Activated CD8-positive, alpha-beta memory T cell treated with anti-CD3 and anti-CD28 coated beads for 36 hours (primary cell): Measurements from ENCODE around the gene SNX12. TPM values are rescaled to one million over a fixed set of nuclear protein-coding genes. Genes with fewer than 3 reads are reported as not detected.

Experiments used
- total RNA-seq, 2 experiments: library from RNA; stranded (reverse); gene quantifications; one replicate each; pipeline ENCODE4 v1.2.3, GENCODE V29; 2021

The SNX12 gene
- total RNA-seq, 2 experiments from 2014 or later, result 51.4 to 56.2 TPM

Other genes with a start within 250 kb of the SNX12 start
- not detected for gene TEX11, start 159.6 kb downstream of the SNX12 start, total RNA-seq
- gene SLC7A3, start 137.2 kb downstream of the SNX12 start, total RNA-seq, result under 1 TPM; 0.74 to 0.82 TPM
- 1 to 10 TPM; 8.0 to 9.7 TPM for gene FOXO4, start 27.5 kb upstream of the SNX12 start, total RNA-seq
- 1 to 10 TPM; 5.6 to 7.2 TPM for gene CXorf65, start 38.4 kb upstream of the SNX12 start, total RNA-seq
- 100 to 1,000 TPM; 317 to 322 TPM for gene IL2RG, start 43.2 kb upstream of the SNX12 start, total RNA-seq
- gene MED12, start 50.3 kb upstream of the SNX12 start, total RNA-seq, result 10 to 100 TPM; 49.0 to 56.8 TPM
- gene NLGN3, start 76.5 kb upstream of the SNX12 start, total RNA-seq, result under 1 TPM; 0.53 to 0.67 TPM
- not detected for gene GJB1, start 154.9 kb upstream of the SNX12 start, total RNA-seq
- 10 to 100 TPM; 17.0 to 18.8 TPM for gene ZMYM3, start 185.8 kb upstream of the SNX12 start, total RNA-seq
- 100 to 1,000 TPM; 477 to 536 TPM for gene NONO, start 215.3 kb upstream of the SNX12 start, total RNA-seq
- 1 to 10 TPM; 4.6 to 5.5 TPM for gene ITGB1BP2, start 233.4 kb upstream of the SNX12 start, total RNA-seq